ENCODE data around the gene EXOC6B.
"Not testable (repeated sequence)": the region's sequence is repeated elsewhere in the genome, so short reads cannot be mapped to it uniquely, and the experiment has no call there.

The EXOC6B gene

GRCh38 chr2:72427022-72427861 lies 398.6 kb downstream of the EXOC6B start:
- DNase-seq (ENCODE audit: low read depth) = no peak

- no peak for DNase-seq (ENCODE audit: low read depth)
Observed at GRCh38 chr2:72425996-72426395, 399.8 kb downstream of the EXOC6B start.

DNA sequence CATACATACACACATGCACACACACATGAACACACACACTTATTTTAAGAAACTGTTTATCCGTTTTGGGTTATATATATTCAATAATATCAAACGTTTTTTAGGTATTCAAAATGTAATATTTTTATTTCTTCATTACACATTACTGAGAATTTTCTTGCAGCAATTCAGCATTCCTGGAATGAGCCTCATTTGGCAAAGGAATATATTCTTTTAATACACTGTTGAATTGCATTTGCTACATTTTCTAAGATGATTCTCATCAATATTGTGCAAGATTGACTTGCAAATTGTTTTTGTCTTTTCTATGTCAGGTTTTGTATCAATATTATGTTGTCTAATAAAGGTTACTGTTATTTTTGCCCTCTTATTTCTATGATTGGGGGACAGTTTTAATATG lies 402.1 kb downstream of the EXOC6B start:
- no peak for DNase-seq (ENCODE audit: low read depth)

- DNase-seq (ENCODE audit: low read depth) = not testable (repeated sequence)
Observed at GRCh38 chr2:72421771-72422379, 404.0 kb downstream of the EXOC6B start.

GRCh38 chr2:72415781-72416475 lies 409.9 kb downstream of the EXOC6B start:
- no peak for DNase-seq (ENCODE audit: low read depth)

GRCh38 chr2:72415241-72415661 lies 410.6 kb downstream of the EXOC6B start:
- DNase-seq (ENCODE audit: low read depth) = no peak

DNA sequence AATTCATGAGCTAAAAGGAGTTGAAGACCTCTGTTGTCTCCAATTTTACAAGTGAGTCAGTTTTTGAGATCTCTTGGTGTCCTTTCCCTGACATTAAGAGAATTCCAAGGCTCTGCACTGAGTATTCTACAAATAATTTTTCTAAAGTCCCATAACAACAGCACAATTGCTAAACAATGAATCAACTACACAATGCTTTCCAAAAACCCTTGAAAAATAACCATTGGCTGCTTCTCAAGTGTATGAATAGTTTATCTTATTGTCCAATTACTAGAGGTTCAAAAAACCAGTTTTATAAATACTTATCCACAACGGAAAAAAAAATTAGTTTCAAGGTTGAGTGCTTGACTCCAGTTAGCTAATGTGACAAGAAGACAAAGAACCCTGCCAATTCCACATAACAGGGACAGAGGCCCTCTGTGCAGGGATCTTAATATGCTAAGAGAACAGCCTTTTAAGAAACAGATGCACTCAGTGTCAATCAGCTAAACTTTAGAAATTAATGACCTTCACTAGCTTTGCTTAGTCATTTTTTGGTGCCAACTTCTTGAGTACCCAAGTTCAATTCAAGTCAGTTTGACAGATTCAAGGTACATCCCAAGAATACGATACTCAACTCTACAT lies 411.6 kb downstream of the EXOC6B start:
- DNase-seq (ENCODE audit: low read depth) = no peak

DNA sequence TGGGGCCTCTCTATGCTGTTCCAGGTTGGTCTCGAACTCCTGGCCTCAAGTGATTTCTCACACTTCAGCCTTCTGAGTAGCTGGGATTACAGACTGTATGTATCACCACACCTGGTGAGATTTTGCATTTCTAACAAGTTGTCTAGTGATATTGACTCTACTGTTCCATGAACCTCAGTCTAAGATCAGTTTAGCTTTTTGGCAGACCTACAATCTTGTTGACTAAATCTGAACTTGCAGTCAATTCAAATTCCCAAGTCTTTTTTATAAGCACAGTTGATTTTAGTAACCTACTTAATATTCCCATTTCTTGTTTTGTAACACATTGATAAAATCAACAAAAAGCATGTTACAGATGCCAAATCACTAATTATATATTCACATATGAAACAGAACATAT lies 412.1 kb downstream of the EXOC6B start:
- no peak for DNase-seq (ENCODE audit: low read depth)

- no peak for DNase-seq (ENCODE audit: low read depth)
Observed at GRCh38 chr2:72412214-72412613, 413.6 kb downstream of the EXOC6B start.

DNA sequence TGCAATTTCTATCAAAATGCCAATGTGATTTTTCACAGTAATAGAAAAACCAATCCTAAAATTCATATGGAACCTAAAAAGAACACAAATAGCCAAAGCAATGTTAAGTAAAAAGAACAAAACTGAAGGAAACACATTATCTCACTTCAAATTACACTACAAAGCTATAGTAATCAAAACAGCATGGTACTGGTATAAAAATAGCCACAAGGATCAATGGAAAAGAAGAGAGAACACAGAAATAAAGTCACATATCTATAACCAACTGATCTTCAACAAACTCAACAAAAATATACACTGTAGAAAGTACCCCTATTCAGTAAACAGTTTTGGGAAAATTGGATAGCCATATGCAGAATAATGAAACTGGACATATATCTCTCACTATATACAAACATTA lies 426.0 kb downstream of the EXOC6B start:
- no peak for DNase-seq (ENCODE audit: low read depth)

DNA sequence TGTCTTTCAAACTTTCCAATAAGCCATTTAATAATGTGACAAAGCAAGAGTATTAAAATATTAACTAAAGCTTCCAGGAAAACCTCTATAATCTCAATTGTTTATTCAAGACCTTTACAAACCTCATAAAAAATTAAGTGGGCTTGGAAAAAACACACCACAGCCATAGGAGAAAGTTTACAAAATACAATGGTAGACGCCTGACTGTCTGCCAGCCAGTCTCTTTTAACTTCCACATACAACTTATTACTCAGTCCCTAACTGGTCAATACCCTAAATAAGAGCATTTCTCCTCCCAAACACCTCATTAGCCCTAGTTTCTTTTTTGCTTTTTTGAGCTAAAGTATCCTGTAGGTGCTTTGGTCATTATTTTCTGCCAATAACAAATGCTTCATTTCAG lies 430.7 kb downstream of the EXOC6B start:
- no peak for DNase-seq (ENCODE audit: low read depth)

DNA sequence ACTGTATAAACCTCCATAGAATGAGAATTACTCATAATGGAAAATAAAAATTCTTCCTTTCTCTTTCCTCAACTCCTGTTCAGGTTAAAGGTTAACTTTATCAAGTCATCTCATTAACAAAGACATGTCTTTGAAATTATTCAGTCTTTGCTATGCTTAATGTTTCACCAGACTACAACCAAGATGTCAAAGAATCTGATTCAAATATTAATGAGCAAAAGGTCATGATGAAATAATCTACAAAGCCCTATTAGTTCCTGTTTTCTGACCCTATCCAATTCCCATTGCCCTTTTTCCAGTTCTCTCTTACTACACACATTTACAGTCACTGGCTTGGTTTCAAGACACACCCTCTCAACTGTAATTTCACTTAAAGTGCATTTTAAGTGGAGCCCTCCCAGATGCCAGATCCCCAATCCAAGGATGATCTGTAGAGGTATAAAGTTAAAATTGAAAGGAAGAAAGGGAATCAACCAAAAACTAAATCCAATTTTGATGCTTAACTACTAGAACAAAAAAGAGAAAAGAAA lies 431.2 kb downstream of the EXOC6B start:
- DNase-seq (ENCODE audit: low read depth) = no peak

- DNase-seq (ENCODE audit: low read depth) = no peak
Observed at GRCh38 chr2:72389447-72389846, 436.4 kb downstream of the EXOC6B start.

- DNase-seq (ENCODE audit: low read depth) = no peak
Observed at GRCh38 chr2:72388263-72388662, 437.6 kb downstream of the EXOC6B start.

DNA sequence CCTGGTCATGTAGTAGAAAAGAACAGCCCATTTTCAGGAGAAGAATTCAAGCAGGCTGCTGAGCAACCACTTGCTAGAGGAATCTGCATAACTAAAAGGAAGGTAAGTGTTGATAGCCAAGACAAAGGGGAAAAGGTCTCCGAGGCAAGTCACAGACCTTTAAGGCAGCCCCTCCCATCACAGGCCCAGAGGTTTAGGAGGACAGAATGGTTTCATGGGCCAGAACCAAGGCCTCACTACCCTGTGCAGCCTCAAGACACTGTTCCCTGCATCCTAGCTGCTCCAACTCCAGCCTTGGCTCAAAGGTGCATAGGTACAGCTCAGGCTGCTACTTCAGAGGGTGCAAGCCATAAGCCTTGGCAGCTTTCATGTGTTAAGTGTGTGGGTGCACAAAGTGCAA lies 439.5 kb downstream of the EXOC6B start:
- DNase-seq (ENCODE audit: low read depth) = no peak

DNA sequence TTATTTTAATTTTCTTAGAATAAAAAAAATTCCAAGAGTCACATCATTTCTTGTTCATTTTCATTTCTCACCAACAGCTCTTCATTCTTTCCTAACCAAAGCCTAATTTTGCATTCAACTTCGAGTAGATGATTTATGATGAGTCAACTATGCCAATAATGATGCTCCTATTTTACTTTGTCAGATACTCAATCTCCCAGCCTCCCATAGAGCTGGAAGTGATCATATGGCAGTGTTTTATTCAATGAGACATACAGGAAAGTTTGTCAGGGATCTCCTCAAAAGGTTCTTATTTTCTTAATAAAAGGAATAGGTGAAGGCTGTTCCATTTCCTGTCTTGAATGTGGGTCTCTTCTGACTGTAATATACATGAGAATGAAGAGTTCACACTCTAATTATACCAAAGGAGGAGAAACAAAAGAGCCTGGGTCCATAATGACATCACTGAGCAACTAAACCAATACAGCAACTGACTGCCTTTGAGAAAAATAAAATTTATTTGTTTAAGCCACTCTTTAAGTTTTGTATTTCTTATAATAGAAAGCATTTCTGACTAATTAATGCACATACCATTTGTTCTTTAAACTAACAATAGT lies 447.0 kb downstream of the EXOC6B start:
- no peak for DNase-seq (ENCODE audit: low read depth)

- DNase-seq (ENCODE audit: low read depth) = no peak
Observed at GRCh38 chr2:72367530-72368225, 458.2 kb downstream of the EXOC6B start.

GRCh38 chr2:72363406-72363805 lies 462.4 kb downstream of the EXOC6B start:
- no peak for DNase-seq (ENCODE audit: low read depth)

- no peak for DNase-seq (ENCODE audit: low read depth)
Observed at GRCh38 chr2:72362733-72363132, 463.1 kb downstream of the EXOC6B start.

DNA sequence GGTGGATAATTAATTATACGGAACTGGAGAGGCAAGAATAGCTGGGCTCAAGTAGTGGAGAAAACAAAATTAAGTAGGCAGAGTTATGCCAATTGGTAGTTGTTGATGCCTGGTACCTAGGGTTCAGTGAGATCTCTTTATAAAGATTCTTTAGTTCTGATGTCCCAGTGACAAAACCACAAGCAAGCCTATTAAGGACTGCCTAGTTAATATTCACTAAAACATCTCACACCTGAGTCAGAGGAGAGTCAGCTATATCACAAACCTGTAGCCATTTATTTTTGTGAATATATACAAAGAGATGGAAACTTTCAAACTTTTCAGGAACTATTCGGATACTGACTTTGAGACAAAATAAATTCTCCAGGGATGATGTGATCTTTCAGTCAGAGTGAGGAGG lies 464.3 kb downstream of the EXOC6B start:
- DNase-seq (ENCODE audit: low read depth) = no peak

- DNase-seq (ENCODE audit: low read depth) = no peak
Observed at GRCh38 chr2:72361042-72361441, 464.8 kb downstream of the EXOC6B start.

Data from stimulated activated CD8-positive, alpha-beta memory T cell treated with anti-CD3 and anti-CD28 coated beads, Interleukin-12 subunit alpha, Interleukin-12 subunit beta, amount 100 ng/mL, for 4 hours (primary cell).